H1 (cell line): ENCODE data around the gene STX16. TPM values are rescaled to one million over a fixed set of nuclear protein-coding genes. Genes with fewer than 3 reads are reported as not detected.

Experiments used
- USF2 ChIP-seq: IDR thresholded peaks from 2 replicates; pipeline ENCODE4 v1.6.1; 2011; ENCODE audit warnings: low read length, improper control_type of control experiment
- polyA plus RNA-seq, 7 experiments: library from polyadenylated mRNA; depleted of rRNA in 3 of 7; stranded (reverse) in 5 of 7; unstranded in 2 of 7; fragments of >200 nt in 5 of 7; fragments of 200-250 nt in 2 of 7; gene quantifications; 1 replicate in 5 of 7; 2 replicates in 1 of 7; 4 replicates in 1 of 7; pipeline versions ENCODE4 v1.2.1 to v1.2.3, GENCODE V29; 2011 to 2013; ENCODE audit warnings: missing spikeins in 2 of 7, mixed read lengths in 2 of 7
- total RNA-seq: library from RNA; stranded (reverse); fragmentation: NEBNext Ultra II Directional; extraction: Animal tissue kit (Norgen Biotek cat#: 25700); gene quantifications from 2 replicates; pipeline ENCODE4 v1.2.1, GENCODE V29; 2021

The STX16 gene
- total and polyA plus RNA-seq, 2 of the 8 experiments (the other 6 are each of a cell fraction or from before 2014, with no cell fraction given), result 45.2 to 61.6 TPM

DNA sequence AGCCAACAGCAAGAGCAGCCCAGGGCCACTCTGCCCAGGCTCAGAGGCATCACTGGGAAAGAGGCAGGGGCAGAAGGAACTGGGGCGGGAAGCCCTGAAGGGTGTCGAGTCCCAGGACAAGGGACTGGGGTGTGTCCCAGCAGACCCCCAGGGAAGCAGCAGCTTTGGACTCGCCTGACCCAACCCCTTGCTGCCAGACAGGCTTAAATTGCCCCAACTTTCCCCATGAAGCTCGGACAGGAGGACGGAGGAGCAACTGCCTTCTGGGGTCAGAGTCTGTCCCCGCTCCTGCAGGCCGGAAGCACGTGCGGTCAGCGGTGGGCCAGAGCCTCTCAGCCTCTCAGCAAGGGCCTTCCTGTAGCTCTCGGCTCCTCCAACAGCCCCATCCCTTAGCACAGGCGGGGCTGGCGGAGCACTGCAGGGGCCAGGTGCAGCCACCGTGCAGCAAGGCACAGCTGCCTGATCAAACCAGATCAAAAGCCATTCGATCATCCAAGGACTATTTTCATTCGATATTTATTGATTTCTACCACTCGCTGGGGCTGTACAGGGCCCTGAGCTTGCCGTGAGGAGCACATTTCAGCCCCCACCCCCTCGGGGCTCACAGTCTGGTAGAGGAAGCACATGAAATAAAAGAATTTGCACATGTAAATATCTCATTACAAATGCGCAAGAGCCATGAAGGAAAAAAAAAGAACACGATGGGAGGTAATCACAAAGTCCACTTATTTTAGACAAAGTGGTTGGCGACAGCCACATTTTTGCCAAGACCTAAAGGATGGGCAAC is 31.8 kb upstream of the STX16 start (continued):
- TF ChIP-seq USF2, result no peak
- TF ChIP-seq, all 59 proteins: peak for 3
